Measurements from ENCODE around the gene AHCY. TPM values are rescaled to one million over a fixed set of nuclear protein-coding genes. Genes with fewer than 3 reads are reported as not detected.

The AHCY gene
- total RNA-seq, 3 donors from 2014 or later (not counting 1 experiment from before 2014, with no cell fraction given) = 7.1 to 8.3 (median 7.7) TPM

DNA sequence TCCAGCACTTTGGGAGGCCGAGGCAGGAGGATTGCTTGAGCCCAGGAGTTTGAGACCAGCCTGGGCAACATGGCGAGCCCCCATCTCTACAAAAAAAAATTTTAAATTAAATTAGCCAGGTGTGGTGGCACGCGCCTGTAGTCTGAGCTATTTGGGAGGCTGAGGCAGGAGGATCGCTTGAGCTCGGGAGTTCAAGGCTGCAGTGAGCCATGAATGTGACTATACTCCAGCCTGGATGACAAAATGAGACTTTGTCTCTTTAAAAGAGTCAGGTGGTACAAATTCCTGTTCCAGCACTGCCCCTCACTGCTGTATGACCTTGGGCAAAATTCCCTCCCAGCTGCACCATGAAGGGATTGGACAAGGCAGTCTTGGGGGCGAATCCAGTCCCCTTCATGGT is 28.5 kb downstream of the AHCY start:
- intact Hi-C loops (cut with micrococcal nuclease) = no loop called here
- Histone ChIP-seq H3K4me1 (ENCODE audit: control insufficient read depth, insufficient read depth, low read length) (no peaks in the 10 kb centered on the region), H3K36me3 (ENCODE audit: control insufficient read depth, insufficient read depth, low read length) (no peaks in the 10 kb centered on the region), H3K4me3 (ENCODE audit: low read length) (no peak overlapping the region), H3K27me3 (ENCODE audit: control insufficient read depth, insufficient read depth, low read length) (no peaks in the 10 kb centered on the region), H3K9me3 (ENCODE audit: control insufficient read depth, insufficient read depth, low read length) (no peaks in the 10 kb centered on the region), H3K27ac (ENCODE audit: low read length) (no peak overlapping the region)
- H3K4me3 Mint-ChIP-seq = no peak overlapping the region
- no peak overlapping the region for H3K27ac Mint-ChIP-seq
- no peaks in the 10 kb centered on the region for H3K4me1 Mint-ChIP-seq
- 98% methylated on average over 6 of the region's 7 CpGs for WGBS (ENCODE audit: insufficient coverage)
- DNase-seq (no peak), ATAC-seq (no peak)
- no peaks in the 10 kb centered on the region for H3K27me3 Mint-ChIP-seq (ENCODE audit: low read depth in 2 of 2)
- no peaks in the 10 kb centered on the region for H3K36me3 Mint-ChIP-seq
- H3K9me3 Mint-ChIP-seq = no peaks in the 10 kb centered on the region
- TF ChIP-seq, protein P1, sequence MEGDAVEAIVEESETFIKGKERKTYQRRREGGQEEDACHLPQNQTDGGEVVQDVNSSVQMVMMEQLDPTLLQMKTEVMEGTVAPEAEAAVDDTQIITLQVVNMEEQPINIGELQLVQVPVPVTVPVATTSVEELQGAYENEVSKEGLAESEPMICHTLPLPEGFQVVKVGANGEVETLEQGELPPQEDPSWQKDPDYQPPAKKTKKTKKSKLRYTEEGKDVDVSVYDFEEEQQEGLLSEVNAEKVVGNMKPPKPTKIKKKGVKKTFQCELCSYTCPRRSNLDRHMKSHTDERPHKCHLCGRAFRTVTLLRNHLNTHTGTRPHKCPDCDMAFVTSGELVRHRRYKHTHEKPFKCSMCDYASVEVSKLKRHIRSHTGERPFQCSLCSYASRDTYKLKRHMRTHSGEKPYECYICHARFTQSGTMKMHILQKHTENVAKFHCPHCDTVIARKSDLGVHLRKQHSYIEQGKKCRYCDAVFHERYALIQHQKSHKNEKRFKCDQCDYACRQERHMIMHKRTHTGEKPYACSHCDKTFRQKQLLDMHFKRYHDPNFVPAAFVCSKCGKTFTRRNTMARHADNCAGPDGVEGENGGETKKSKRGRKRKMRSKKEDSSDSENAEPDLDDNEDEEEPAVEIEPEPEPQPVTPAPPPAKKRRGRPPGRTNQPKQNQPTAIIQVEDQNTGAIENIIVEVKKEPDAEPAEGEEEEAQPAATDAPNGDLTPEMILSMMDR (IDR thresholded peaks at IDR 0.05) = no peak

DNA sequence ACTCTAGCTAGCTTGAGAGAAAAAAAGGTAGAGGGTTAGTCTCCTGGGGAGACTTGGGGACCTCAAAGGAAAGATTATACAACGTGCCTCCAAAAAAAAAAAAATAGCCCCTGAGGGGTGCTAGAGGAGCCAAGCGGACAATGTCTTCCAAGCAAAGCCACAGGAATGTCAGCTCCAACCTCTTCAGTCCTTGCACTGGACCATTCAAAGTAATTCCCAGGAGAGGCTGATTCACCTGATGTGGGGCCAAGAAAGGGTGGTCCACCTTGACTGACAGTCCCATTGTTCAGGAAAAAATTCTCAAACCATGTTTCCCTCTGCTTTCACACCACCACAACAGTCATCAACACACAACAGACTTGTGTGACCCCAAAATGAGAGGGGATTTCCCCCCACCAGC is 31.2 kb downstream of the AHCY start:
- Mint-ChIP-seq H3K9me3 (no peaks in the 10 kb centered on the region), H3K4me1 (peaks cover 0 to 10% of the 10 kb centered on the region in 2 donors), H3K4me3 (no peak overlapping the region), H3K27ac (no peak overlapping the region), H3K27me3 (ENCODE audit: low read depth in 2 of 2) (peaks cover 0 to 10% of the 10 kb centered on the region in 2 donors), H3K36me3 (no peaks in the 10 kb centered on the region)
- ATAC-seq (no peak), DNase-seq (no peak)
- no peaks in the 10 kb centered on the region for H3K9me3 ChIP-seq (ENCODE audit: control insufficient read depth, insufficient read depth, low read length)
- TF ChIP-seq, protein P1 (IDR thresholded peaks at IDR 0.05) = no peak
- H3K4me3 ChIP-seq (ENCODE audit: low read length) = no peak overlapping the region
- H3K36me3 ChIP-seq (ENCODE audit: control insufficient read depth, insufficient read depth, low read length) = no peaks in the 10 kb centered on the region
- peaks cover 6% of the 10 kb centered on the region for H3K27me3 ChIP-seq (ENCODE audit: control insufficient read depth, insufficient read depth, low read length)
- H3K4me1 ChIP-seq (ENCODE audit: control insufficient read depth, insufficient read depth, low read length) = peaks cover 12% of the 10 kb centered on the region
- no peak overlapping the region for H3K27ac ChIP-seq (ENCODE audit: low read length)
- intact Hi-C loops (cut with micrococcal nuclease) = no loop called here
- WGBS (ENCODE audit: insufficient coverage) = 93% methylated on average over 2 of the region's 2 CpGs

DNA sequence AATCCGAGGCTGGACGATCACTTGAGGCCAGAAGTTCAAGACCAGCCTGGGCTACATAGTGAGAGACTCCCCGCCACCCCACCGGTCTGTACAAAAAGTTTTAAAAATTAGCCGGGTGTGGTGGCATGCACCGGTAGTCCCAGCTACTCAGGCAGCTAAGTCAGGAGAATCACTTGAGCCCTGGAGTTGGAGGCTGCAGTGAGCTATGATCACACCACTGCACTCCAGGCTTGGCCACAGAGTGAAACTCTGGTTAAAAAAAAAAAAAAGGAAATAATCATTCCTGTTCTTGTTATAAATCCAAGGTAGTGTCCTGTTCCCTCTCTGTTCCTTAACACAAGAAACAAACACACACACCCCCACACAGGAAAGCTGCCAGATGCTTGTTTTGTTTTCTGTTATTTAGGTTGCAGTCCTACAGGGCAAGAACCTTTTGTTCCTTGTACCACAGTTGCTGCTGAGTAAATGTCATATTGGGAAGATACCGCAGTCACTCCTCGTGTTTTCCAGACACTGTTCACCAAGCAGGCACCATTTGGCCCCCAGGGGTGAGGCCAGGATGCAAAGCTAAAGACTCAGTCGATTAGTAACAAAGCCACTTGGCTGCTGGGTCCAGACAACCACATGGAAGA is 33.0 kb downstream of the AHCY start:
- H3K4me1 Mint-ChIP-seq = peaks cover 0 to 10% of the 10 kb centered on the region in 2 donors
- Histone ChIP-seq H3K36me3 (ENCODE audit: control insufficient read depth, insufficient read depth, low read length) (no peaks in the 10 kb centered on the region), H3K27me3 (ENCODE audit: control insufficient read depth, insufficient read depth, low read length) (peaks cover 6% of the 10 kb centered on the region), H3K9me3 (ENCODE audit: control insufficient read depth, insufficient read depth, low read length) (no peaks in the 10 kb centered on the region), H3K27ac (ENCODE audit: low read length) (no peak overlapping the region), H3K4me3 (ENCODE audit: low read length) (no peak overlapping the region), H3K4me1 (ENCODE audit: control insufficient read depth, insufficient read depth, low read length) (peaks cover 12% of the 10 kb centered on the region)
- H3K27me3 Mint-ChIP-seq (ENCODE audit: low read depth in 2 of 2) = peaks cover 0 to 10% of the 10 kb centered on the region in 2 donors
- 90% methylated on average over 9 of the region's 9 CpGs for WGBS (ENCODE audit: insufficient coverage)
- intact Hi-C loops (cut with micrococcal nuclease) = no loop called here
- H3K9me3 Mint-ChIP-seq = no peaks in the 10 kb centered on the region
- no peaks in the 10 kb centered on the region for H3K36me3 Mint-ChIP-seq
- H3K27ac Mint-ChIP-seq = no peak overlapping the region
- ATAC-seq (no peak), DNase-seq (no peak)
- TF ChIP-seq, protein P1 (IDR thresholded peaks at IDR 0.05) = no peak
- H3K4me3 Mint-ChIP-seq = no peak overlapping the region
